ACC112 (cell line): ENCODE data around the gene BCAS3.
A peak's percentile ranks its signal among the peaks of the same experiment; 100 is the strongest.
"Not testable (repeated sequence)": the region's sequence is repeated elsewhere in the genome, so short reads cannot be mapped to it uniquely, and the experiment has no call there.

ENCODE experiments used
- H2AFZ ChIP-seq: fragments of 200-600 bp; sonication (generic); one replicate; pipeline ENCODE4 v1.6.0; 2017; ENCODE audit warnings: antibody characterized with exemption, low read length; ENCODE audit not compliant: unreplicated experiment
- H3K27ac ChIP-seq: fragments of 200-600 bp; sonication (generic); 2 replicates; pipeline ENCODE4 v1.5.1; 2014; ENCODE audit warnings: low read depth, mild to moderate bottlenecking, antibody characterized with exemption, low read length, moderate library complexity
- H3K27me3 ChIP-seq: fragments of 200-600 bp; sonication (generic); 2 replicates; pipeline ENCODE4 v1.6.1; 2014; ENCODE audit warnings: mild to moderate bottlenecking, antibody characterized with exemption, low read length, moderate library complexity, mixed read lengths; ENCODE audit not compliant: insufficient read depth
- H3K36me3 ChIP-seq: fragments of 200-600 bp; sonication (generic); 2 replicates; pipeline ENCODE4 v1.6.1; 2016; ENCODE audit warnings: mild to moderate bottlenecking, antibody characterized with exemption, low read length, moderate library complexity, mixed read lengths; ENCODE audit not compliant: insufficient read depth
- H3K4me1 ChIP-seq: fragments of 200-600 bp; sonication (generic); one replicate; pipeline ENCODE4 v1.6.1; 2016; ENCODE audit warnings: low read length, mixed read lengths; ENCODE audit not compliant: insufficient read depth, unreplicated experiment, control insufficient read depth
- H3K4me3 ChIP-seq: fragments of 200-600 bp; sonication (generic); 2 replicates; pipeline ENCODE4 v1.5.1; 2014; ENCODE audit warnings: mild to moderate bottlenecking, low read depth, low read length
- H3K79me2 ChIP-seq: fragments of 200-600 bp; sonication (generic); one replicate; pipeline ENCODE4 v1.6.0; 2016; ENCODE audit warnings: low read length; ENCODE audit not compliant: control insufficient read depth, unreplicated experiment, insufficient read depth

BCAS3 gene

GRCh38 chr17:60971515-60972369, 294.1 kb downstream of the BCAS3 start:
- Histone ChIP-seq H3K4me1 (no peaks in the 10 kb centered on the region), H3K79me2 (no peaks in the 10 kb centered on the region), H3K27ac (no peak overlapping the region), H3K36me3 (no peaks in the 10 kb centered on the region), H2AFZ (peak overlapping the region; percentile 65), H3K4me3 (no peak overlapping the region), H3K27me3 (no peaks in the 10 kb centered on the region)

GRCh38 chr17:60976861-60977260, 299.2 kb downstream of the BCAS3 start:
- not testable (repeated sequence) for H3K36me3 ChIP-seq, H3K4me3 ChIP-seq, H3K79me2 ChIP-seq, H3K4me1 ChIP-seq, H3K27me3 ChIP-seq, H2AFZ ChIP-seq, H3K27ac ChIP-seq

- H3K27ac ChIP-seq: no peak overlapping the region
- H3K4me3 ChIP-seq: no peak overlapping the region
- no peaks in the 10 kb centered on the region for H3K36me3 ChIP-seq
- H3K4me1 ChIP-seq: no peaks in the 10 kb centered on the region
- H3K79me2 ChIP-seq: no peaks in the 10 kb centered on the region
- no peak overlapping the region for H2AFZ ChIP-seq
- no peaks in the 10 kb centered on the region for H3K27me3 ChIP-seq
These were observed 311.7 kb downstream of the BCAS3 start for GRCh38 chr17:60989379-60989778.

GRCh38 chr17:60989846-60990245, 312.2 kb downstream of the BCAS3 start:
- no peak overlapping the region for H2AFZ ChIP-seq
- H3K79me2 ChIP-seq: no peaks in the 10 kb centered on the region
- no peaks in the 10 kb centered on the region for H3K4me1 ChIP-seq
- H3K27me3 ChIP-seq: no peaks in the 10 kb centered on the region
- no peak overlapping the region for H3K4me3 ChIP-seq
- no peak overlapping the region for H3K27ac ChIP-seq
- no peaks in the 10 kb centered on the region for H3K36me3 ChIP-seq

GRCh38 chr17:60993497-60993896, 315.8 kb downstream of the BCAS3 start:
- no peaks in the 10 kb centered on the region for H3K36me3 ChIP-seq
- H3K4me1 ChIP-seq: no peaks in the 10 kb centered on the region
- no peak overlapping the region for H3K27ac ChIP-seq

GRCh38 chr17:60995680-60996079, 318.0 kb downstream of the BCAS3 start:
- Histone ChIP-seq H3K27me3 (no peaks in the 10 kb centered on the region), H3K36me3 (no peaks in the 10 kb centered on the region)

More at GRCh38 chr17:60993497-60993896, 315.8 kb downstream of the BCAS3 start:
- Histone ChIP-seq H3K79me2 (no peaks in the 10 kb centered on the region), H3K27me3 (no peaks in the 10 kb centered on the region), H3K4me3 (no peak overlapping the region), H2AFZ (no peak overlapping the region)

GRCh38 chr17:61000911-61001310, 323.3 kb downstream of the BCAS3 start:
- Histone ChIP-seq H3K4me3 (peak overlapping the region; percentile 23; the same call in 1 of the 2 replicates), H3K4me1 (peaks cover 13% of the 10 kb centered on the region), H3K27me3 (no peaks in the 10 kb centered on the region), H2AFZ (peak overlapping the region; percentile 67), H3K79me2 (no peaks in the 10 kb centered on the region), H3K36me3 (no peaks in the 10 kb centered on the region), H3K27ac (no peak overlapping the region)

More at GRCh38 chr17:60995680-60996079, 318.0 kb downstream of the BCAS3 start:
- Histone ChIP-seq H3K4me1 (peaks cover under 1% of the 10 kb centered on the region), H2AFZ (no peak overlapping the region), H3K4me3 (no peak overlapping the region), H3K27ac (no peak overlapping the region), H3K79me2 (no peaks in the 10 kb centered on the region)

- H3K4me1 ChIP-seq: peaks cover 13% of the 10 kb centered on the region
- no peaks in the 10 kb centered on the region for H3K27me3 ChIP-seq
- H3K4me3 ChIP-seq: no peak overlapping the region
These were observed 324.7 kb downstream of the BCAS3 start for GRCh38 chr17:61002316-61002736.

GRCh38 chr17:61005358-61005757, 327.7 kb downstream of the BCAS3 start:
- Histone ChIP-seq H3K27ac (no peak overlapping the region), H3K79me2 (no peaks in the 10 kb centered on the region), H3K27me3 (no peaks in the 10 kb centered on the region), H3K4me1 (peaks cover 13% of the 10 kb centered on the region), H2AFZ (no peak overlapping the region), H3K36me3 (no peaks in the 10 kb centered on the region), H3K4me3 (no peak overlapping the region)

More at GRCh38 chr17:61002316-61002736, 324.7 kb downstream of the BCAS3 start:
- Histone ChIP-seq H3K27ac (no peak overlapping the region), H3K36me3 (no peaks in the 10 kb centered on the region), H3K79me2 (no peaks in the 10 kb centered on the region), H2AFZ (no peak overlapping the region)

GRCh38 chr17:61005958-61006357, 328.3 kb downstream of the BCAS3 start:
- H3K79me2 ChIP-seq, H3K27ac ChIP-seq, H2AFZ ChIP-seq, H3K36me3 ChIP-seq, H3K27me3 ChIP-seq, H3K4me3 ChIP-seq: not testable (repeated sequence)
- H3K4me1 ChIP-seq: peaks cover 13% of the 10 kb centered on the region

- no peak overlapping the region for H3K4me3 ChIP-seq
- no peaks in the 10 kb centered on the region for H3K79me2 ChIP-seq
- no peaks in the 10 kb centered on the region for H3K36me3 ChIP-seq
- peaks cover 4% of the 10 kb centered on the region for H3K4me1 ChIP-seq
- H3K27me3 ChIP-seq: no peaks in the 10 kb centered on the region
- H3K27ac ChIP-seq: no peak overlapping the region
- H2AFZ ChIP-seq: no peak overlapping the region
These were observed 330.3 kb downstream of the BCAS3 start for GRCh38 chr17:61007980-61008379.
